NCI-H748 treated with DMSO at 0.1 percent for 48 hours (cell line): ENCODE data around the gene SLC16A10.
A peak's percentile ranks its signal among the peaks of the same experiment; 100 is the strongest.
"Not testable (repeated sequence)": the region's sequence is repeated elsewhere in the genome, so short reads cannot be mapped to it uniquely, and the experiment has no call there.

Experiments
- DNase-seq: peaks from one replicate; lab custom pipeline; 2025; lab: John Stamatoyannopoulos, UW

SLC16A10 gene

DNA sequence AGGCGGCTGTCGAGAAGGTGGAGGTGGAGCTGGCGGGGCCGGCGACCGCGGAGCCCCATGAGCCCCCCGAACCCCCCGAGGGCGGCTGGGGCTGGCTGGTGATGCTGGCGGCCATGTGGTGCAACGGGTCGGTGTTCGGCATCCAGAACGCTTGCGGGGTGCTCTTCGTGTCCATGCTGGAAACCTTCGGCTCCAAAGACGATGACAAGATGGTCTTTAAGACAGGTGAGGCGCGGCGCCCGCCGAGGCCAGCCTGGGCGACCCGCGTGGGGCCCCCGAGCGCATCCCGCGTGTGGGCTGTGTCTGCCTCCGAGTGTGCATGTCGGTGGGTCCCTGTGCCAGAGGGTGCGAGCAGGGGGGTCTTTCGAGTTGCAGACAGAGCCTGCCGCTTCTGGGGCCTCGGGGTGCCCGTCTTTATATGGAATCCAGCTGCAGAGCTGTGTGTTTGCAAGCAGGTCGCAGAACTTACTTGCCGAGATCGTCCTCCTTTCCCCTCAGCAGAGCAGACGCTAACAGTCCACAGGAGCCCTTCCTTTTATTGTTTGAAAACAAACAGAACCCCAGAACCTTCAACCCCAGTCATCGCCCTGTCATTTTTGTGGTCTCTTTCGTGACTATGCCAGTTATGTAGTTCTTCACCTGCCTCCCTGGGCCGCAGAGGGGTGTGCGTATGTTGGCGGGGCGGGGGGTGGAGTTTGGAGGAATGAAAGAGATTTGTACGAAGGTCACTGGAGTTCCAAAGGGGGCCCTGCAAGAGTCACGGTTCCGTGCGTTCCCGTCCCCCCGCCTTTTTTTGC lies 766 bp downstream of the SLC16A10 start:
- DNase-seq = peak; percentile 13

DNA sequence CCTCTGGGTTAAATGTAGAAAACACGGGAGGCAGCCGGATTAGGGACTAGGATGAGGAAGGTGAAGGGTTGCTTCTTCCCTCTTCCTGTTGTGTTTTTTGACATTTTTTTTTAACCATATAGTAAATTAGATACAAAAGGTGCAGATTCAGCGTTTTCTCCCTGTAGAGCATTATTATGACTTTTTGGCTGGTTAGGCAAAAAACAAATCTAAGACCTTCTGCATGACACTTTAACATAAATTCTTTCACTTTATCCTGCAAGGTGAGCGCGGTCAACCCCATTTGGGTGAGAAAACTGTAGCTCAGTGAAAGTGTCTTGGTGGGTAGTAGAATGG lies 1.3 kb downstream of the SLC16A10 start:
- DNase-seq = no peak

DNA sequence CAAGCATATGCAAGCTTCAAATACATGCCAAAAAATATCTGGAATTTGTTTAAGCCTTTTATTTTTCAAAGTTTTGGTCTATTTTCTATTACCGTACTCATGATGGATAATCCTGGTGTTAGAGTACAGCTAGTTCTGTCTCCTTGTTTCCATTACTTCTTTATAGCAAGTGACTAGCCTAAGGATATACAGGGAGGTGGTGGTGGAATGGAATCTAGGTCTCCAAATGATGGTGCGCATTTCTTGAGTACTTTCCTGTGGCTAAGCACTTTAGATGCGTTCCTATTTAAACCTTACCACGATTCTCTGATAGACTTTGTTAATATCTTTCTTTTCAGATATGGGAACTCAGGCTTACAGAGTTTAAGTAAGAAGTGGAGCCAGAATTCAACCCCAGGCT lies 3.5 kb downstream of the SLC16A10 start:
- no peak for DNase-seq

DNA sequence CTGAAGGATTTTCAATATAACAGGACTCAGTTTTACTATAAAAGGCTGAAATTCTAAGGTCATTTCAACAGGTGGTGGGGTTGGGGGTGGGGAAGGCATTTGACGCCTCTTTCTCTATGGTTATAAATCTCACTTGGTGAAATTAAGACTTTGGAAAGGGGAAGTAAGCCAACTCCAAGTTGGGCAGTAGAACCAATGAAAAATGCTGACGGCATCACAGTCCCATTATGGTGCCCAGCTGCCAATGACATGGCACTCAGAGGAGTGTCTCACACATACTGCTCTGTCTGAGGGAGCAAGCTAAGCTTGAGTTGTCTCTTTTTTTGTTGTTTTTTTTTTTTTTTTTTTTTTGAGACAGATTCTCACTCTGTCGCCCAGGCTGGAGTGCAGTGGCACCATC lies 4.7 kb downstream of the SLC16A10 start:
- DNase-seq = no peak

DNA sequence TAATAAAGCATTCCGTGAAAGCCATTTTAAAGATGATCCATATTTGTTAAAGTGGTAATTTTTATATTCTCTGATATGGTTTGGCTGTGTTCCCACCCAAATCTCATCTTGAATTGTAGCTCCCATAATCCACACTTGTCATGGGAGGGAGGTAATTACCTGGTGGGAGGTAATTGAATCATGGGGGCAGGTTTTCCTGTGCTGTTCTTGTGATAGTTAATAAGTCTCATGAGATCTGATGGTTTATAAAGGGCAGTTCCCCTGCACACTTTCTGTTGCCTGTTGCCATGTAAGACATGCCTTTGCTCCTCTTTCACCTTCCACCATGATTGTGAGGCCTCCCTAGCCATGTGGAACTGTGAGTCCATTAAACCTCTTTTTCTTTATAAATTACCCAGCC lies 8.2 kb downstream of the SLC16A10 start:
- not testable (repeated sequence) for DNase-seq

DNA sequence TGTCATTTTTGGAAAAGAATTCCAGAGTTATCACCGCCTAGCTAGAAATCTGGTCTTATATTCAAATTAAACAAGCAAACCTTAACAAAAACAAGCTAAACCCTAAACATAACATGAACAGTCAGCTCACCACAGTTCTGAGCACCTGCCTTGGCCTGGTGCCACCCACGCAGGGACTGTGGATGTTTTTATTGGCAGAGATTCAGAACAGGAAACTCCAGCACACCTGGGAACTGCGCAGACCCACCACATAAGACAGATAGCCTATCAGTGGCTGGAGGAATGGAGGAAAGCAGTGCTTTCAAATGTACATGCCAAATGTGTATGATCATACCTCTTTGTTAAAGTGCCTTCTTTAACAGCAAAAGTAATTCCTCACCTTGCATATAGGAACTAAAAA lies 8.9 kb downstream of the SLC16A10 start:
- DNase-seq = peak; percentile 62

DNA sequence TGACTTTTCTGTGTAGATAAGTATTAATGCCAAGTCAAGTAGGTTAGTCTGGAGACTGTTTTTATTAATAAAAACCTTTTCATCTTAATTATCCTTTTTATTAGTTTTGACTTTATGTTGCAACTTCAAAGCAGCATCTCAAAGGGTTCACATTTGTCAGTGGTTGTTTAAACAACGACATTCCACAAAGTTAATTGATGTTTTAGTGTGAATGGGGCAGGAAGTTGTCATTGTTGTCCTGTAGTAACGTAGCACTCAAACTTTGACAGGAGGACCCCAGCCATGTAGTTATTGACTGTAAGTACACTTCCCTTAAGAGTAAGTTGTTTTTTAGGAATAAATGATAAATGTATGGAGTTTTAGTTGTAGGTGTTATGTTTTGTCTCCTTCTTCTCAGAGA lies 11.3 kb downstream of the SLC16A10 start:
- no peak for DNase-seq

DNA sequence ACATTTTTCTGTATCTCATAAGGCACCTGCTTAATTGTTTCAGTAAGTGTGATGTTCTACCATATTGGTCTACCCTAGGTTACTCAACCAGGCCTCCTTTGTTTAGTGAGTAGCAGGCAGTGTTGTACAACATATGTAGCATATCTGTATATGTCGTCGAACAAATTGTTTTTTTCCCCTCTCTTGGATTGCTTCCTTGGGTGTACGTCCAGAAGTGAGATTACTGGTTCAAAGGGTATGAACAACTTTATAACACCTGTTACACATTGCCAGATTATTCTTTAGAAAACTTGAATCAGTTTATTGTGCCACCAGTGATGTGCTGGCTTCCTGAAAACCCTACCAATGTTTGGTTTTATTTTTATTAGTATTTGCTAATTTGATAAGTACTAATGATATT lies 14.7 kb downstream of the SLC16A10 start:
- DNase-seq = no peak

DNA sequence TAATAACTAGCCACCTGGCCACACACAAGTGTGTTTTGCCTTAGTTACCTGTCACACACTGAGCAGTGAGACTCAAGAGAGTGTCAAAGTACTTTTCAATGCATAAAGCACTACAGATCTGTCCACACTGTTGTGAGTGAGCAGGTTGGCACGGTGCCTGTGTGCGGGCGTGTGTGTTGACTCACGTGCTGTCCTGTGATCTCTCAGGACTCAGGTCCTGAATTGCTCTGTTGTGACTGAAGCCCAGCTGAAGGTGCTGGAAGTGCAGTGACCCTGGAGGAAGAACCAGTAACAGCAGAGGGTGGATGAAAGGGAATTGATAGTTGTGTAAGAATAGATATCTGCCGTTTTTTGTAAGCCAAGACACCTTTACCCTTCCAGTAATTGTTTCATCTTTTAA lies 18.3 kb downstream of the SLC16A10 start:
- DNase-seq = peak; percentile 73

DNA sequence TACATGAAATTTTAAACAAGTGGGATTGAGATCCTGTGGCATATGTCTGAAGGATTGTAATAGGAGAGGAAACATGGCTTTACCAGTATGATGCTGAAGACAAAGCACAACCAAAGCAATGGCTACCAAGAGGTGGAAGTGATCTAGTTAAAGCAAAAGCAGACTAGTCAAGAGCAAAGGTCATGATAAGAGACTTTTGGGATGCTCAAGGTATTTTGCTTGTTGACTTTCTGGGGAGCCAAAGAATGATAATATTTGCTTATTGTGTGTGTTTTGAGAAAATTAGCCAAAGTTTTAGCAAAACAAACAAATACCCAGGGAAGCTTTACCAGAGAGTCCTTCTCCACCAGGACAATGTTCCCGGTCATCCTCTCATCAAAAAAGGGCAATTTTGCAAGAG lies 20.3 kb downstream of the SLC16A10 start:
- no peak for DNase-seq

DNA sequence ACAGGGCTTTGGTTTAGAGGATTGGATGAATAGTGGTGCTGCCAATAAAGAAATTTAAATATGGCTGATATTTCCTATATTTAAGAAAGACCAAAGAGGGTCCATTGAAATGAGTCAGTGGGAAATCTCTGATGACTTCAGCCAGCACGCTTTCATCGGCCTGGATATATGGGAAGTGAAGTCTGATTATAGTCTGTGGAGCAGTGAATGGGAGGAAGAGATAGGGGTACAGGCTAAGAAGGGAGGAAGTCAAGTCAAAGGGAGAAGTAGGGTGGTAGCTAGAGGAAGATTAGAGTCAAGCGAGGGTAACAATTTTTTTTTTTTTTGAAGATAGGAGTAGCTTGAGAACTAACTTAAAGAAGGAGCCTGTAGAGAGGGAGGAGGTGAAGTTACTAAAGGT lies 22.7 kb downstream of the SLC16A10 start:
- no peak for DNase-seq

DNA sequence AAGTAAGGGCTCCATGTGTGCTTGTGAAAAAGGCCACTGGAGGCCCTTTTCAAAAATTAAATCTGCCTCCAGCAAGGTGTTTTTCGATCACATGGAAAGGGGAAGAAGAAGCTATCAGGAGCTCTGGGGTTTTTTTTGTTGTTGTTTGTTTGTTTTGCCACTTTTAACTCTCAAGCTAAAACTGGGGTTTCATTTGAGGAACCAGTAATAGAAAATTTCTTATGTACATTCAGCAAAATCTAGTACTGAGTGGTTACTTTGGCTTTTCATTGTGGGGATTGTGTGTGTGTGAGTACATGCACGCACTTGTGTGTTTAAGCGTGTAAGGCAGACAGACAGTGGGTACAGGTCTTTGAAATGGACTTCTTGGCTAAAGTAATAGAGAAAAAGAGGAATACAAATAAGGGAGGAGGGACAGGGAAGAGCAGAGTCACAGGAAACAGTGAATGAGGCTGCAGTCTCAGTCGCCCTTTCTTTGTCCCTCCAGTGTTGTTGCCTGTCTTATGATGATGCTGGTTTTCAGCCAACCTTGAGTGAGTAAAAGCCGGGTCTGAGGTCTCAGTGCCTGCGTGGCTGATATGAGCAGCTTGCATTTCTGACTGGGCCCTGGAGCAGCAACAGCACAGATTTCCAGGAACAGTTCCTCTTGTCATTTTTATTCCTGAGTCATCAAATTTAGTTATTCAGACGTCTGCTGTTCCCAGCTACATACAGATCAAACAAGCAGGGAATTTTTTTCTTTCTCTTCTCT lies 26.2 kb downstream of the SLC16A10 start:
- DNase-seq = no peak

DNA sequence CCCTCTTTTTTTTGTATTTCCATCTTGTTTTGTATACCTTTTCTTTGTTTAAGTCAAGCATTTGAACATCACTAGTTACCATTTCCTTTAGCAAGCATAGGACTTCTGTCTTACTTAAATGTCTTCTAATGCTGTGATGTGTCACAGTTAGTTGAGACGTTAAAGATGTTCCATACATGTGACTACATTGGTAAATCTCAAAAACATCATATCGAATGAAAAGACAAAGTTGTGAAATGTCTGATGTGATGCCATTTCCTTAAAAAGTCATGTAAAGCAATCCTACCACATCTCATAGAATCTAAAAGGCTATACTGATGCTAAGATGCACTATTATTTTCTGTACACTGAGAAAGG lies 26.8 kb downstream of the SLC16A10 start:
- DNase-seq = no peak

DNA sequence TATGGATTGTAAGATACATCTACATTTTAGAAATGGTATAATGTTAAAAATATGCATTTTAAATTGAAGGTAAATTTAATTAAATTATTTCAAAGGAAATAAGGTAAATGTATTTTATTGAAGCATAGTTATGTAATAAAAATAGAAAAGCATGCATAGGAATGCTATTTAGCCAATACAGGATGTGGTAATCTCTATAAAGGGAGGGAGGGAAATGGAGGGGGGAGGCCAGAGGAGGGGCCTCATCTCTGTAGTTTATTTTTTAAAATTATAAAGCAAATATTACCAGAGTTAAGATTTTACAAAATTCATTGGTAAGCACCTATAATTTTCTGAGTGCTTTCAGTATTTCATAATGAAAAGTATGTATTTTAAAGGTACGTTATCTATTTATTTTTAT lies 27.2 kb downstream of the SLC16A10 start:
- no peak for DNase-seq

DNA sequence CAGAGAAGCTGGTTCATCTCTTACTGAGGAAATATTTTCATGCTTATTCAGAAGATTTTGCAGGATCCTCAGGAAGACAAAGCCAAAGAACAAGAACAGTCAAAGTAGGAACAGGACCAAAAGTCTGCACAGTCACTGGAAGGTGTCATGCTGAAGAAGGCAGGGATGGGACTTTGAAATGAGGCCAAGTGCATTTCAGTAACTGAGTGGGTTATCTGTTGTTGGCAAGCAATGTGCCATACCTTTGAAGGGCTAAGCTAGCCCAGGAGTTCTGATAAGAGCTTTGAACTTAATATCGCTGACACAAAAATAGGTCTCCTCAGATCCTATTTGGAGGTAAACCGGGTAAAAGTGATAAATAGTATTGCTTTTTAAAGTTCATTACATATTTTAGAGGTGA lies 31.5 kb downstream of the SLC16A10 start:
- no peak for DNase-seq

DNA sequence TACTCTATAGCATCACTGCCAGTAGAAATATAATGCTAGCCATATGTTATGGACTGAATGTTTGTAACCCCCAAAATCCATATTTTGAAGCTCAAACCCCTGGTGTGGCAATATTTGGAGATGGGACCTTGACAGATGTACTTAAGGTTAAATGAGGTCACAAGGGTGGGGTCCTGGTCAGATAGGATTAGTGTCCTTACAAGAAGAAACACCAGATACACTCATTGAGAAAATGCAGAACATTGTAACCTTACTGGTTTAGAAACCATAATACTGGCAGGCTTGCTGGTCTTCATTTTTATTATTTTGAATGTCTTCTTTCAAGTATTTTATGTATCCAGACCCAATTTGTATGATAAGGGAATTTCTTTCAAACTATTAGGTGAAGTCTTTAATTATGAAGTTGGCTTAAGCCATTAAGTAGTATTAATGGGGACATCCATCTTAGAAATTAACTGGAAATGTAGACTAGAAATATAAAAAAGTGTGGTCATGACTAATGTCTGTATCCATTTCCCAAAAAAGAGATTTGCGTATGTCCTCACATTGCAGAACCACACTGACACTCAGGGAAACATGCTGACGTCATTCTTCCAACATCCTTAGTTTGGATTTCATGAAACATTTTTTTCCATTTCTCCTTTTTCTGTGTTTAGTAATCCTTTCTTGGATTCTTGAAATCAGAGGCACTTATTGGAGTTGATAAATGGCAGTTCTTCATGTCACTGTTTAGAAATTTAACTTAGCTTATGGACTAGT lies 32.4 kb downstream of the SLC16A10 start:
- DNase-seq = no peak

DNA sequence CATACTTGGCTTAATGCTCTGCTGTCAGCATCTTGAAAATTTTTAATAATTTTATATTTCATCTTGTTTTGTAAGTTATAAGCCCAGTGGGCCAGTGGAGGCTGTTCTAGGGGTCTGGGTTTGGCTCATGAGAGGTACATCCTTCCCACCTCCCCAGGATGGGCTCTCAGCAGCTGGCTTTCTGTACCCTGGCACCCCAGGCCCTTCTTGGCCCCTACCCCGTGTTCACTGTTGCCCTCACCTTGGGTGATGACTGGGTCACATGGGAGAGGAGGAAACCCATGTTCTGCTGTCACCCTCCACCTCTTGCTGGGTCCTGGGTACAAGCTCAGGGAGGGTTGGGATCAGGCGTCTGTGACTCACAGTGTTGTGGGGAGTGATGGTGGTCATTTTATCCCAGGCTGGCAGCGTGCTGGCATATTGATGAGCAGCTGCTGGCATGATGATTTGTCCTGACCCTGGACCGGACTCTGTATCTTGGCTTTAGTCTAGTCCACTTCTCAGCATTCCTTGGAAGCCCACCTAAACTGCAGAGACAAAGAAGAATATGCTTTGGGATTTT lies 34.6 kb downstream of the SLC16A10 start:
- no peak for DNase-seq

DNA sequence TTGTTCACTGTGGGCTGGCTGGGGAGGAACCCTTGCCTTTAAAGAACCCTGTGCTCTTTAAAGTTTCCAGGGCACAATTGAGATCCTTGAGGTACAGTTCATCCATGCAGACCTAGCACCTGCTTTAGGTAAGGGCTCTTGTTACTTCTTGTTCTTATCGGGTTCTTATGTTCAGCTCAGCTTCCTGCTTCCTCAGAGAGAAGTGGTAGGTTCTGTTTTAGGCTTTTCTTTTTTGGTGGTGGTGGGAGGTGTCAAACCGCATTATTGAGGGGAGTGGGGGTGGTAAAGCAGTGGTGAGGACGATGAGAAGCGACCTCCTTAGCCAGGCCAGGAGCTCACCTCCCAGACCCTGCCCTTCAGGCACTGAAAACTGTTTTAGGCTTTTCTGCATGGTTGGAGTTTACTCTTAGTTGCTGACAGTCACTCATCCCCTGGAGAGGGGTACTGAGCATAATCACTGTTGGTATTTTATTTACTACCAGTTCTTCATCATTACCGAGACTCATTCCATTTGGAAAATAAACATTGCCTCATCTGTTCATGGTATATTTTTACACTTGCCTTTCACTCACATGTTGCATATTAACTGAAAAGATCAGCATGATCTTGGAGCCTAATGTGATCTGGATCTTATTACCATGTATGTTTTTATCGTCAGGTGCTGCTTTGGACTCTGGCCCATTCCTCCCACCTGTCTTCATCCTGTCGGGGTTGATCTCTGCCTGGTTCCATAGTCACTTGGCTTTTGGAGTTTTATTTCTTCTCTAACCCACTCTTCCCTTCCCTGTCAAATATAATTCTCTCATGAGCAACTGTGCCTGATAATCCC lies 35.4 kb downstream of the SLC16A10 start:
- DNase-seq = no peak

DNA sequence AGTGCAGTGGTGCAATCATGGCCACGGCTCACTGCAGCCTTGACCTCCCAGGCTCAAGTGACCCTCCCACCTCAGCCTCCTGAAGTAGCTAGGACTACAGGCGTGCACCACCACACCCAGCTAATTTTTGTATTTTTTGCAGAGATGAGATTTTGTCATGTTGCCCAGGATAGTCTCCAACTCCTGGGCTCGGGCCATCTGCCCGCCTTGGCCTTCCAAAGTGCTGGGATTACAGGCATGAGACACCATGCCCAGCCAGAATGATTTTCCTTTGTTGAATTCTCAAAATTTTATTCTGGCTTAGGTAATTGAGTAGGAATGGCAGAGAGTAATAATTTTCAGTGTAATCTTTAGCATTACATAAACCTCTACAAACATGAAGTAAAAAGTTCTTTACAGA lies 37.1 kb downstream of the SLC16A10 start:
- no peak for DNase-seq

DNA sequence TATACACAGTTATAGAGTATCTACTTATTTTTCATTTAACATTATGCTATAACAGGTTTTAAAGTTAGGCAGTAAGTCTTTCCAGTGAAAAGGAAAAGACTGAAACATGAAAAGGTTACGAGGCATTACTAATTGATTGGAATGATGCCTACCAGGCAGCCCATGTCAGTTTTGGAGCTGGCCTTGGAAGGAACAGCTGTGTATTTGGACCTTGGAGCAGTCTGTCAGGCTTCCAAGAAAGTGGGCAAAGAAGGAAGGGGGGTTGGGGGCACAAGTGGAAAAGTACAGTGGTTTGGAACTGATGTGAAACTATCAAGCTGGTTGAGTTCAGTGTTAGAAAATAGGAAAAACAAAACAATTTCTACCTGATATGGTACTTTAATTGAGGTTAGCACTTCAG lies 41.7 kb downstream of the SLC16A10 start:
- DNase-seq = no peak

DNA sequence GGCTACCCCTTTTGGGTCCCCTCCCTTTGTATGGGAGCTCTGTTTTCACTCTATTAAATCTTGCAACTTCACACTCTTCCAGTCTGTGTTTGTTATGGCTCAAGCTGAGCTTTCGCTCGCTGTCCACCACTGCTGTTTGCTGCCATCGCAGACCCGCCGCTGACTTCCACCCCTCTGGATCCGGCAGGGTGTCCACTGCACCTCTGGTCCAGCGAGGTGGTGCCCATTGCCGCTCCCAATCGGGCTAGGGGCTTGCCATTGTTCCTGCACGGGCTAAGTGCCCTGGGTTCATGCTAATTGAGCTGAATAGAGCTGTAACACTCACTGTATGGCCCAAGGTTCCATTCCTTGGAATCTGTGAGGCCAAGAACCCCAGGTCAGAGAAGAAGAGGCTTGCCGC lies 43.7 kb downstream of the SLC16A10 start:
- not testable (repeated sequence) for DNase-seq

DNA sequence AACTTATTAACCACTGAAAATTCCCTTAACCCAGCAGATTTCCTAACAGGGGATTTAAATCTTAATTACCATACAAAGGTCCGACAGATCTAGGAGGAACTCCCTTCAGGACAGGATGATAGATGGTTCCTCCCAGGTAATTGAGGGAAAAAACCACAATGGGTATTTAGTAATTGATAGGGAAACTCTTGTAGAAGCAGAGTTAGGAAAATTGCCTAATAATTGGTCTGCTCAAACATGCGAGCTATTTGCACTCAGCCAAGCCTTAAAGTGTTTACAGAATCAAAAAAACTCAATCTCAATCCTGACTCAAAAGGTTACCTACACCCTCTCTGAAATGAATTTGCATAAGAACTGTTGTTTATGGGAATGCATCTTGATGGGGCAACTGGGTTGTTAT lies 45.4 kb downstream of the SLC16A10 start:
- DNase-seq = not testable (repeated sequence)
